OCI-LY7 (cell line): ENCODE data around the gene IQCH. TPM values are rescaled to one million over a fixed set of nuclear protein-coding genes. Genes with fewer than 3 reads are reported as not detected.
A peak's percentile ranks its signal among the peaks of the same experiment; 100 is the strongest.

ENCODE experiments used
- BruUV-seq: library from RNA; stranded (reverse); fragments of 400-500 nt; replicated peaks from 2 replicates; lab custom pipeline; 2021; lab: Mats Ljungman, UMichigan
- CTCF ChIA-PET: fragments of 300-600 bp; sonication (Branson Sonifier 250); formaldehyde crosslinking; loops from one replicate; lab custom pipeline; 2022; ENCODE audit warnings: antibody characterized with exemption; ENCODE audit not compliant: unreplicated experiment; lab: Charles Lee
- POLR2A ChIA-PET: fragments of 300-600 bp; sonication (Branson Sonifier 250); formaldehyde crosslinking; loops from one replicate; lab custom pipeline; 2022; ENCODE audit warnings: antibody characterized with exemption; lab: Charles Lee
- DNase-seq: peaks from one replicate; pipeline ENCODE4 v3.0.0-alpha.2; 2015; ENCODE audit warnings: low spot score
- H2AFZ ChIP-seq: fragments of 200-600 bp; sonication (generic), shearing (Covaris generic); 2 replicates; pipeline ENCODE4 v1.6.1; 2014; ENCODE audit warnings: mild to moderate bottlenecking, antibody characterized with exemption, low read length, moderate library complexity
- H3K27ac ChIP-seq: fragments of 200-600 bp; sonication (generic); 2 replicates; pipeline ENCODE4 v1.5.1; 2014; ENCODE audit warnings: mixed run types, low read depth, mild to moderate bottlenecking, moderate library complexity, low read length, inconsistent platforms; ENCODE audit not compliant: poor library complexity, severe bottlenecking
- H3K36me3 ChIP-seq: fragments of 200-600 bp; sonication (generic); 2 replicates; pipeline ENCODE4 v1.6.1; 2014; ENCODE audit warnings: mild to moderate bottlenecking, antibody characterized with exemption, low read length, moderate library complexity, mixed read lengths; ENCODE audit not compliant: insufficient read depth
- H3K4me1 ChIP-seq: fragments of 200-600 bp; sonication (generic); 2 replicates; pipeline ENCODE4 v1.5.1; 2014; ENCODE audit warnings: mild to moderate bottlenecking, low read length; ENCODE audit not compliant: insufficient read depth, poor library complexity, severe bottlenecking
- H3K4me2 ChIP-seq: fragments of 200-600 bp; sonication (generic); 2 replicates; pipeline ENCODE4 v1.6.1; 2014; ENCODE audit warnings: mild to moderate bottlenecking, low read length
- H3K4me3 ChIP-seq: fragments of 200-600 bp; sonication (generic); 2 replicates; pipeline ENCODE4 v1.5.1; 2014; ENCODE audit warnings: mild to moderate bottlenecking, low read depth, low read length; ENCODE audit not compliant: poor library complexity, severe bottlenecking
- H3K79me2 ChIP-seq: fragments of 200-600 bp; sonication (generic); 2 replicates; pipeline ENCODE4 v1.6.1; 2016; ENCODE audit warnings: low read depth, mild to moderate bottlenecking, low read length, moderate library complexity, mixed read lengths; ENCODE audit not compliant: insufficient read depth
- H3K9me2 ChIP-seq: fragments of 200-600 bp; sonication (generic); 2 replicates; pipeline ENCODE4 v1.6.1; 2016; ENCODE audit warnings: mild to moderate bottlenecking, low read length, mixed read lengths; ENCODE audit not compliant: insufficient read depth
- H3K9me3 ChIP-seq: fragments of 200-600 bp; sonication (generic); 2 replicates; pipeline ENCODE4 v1.6.1; 2014; ENCODE audit warnings: mild to moderate bottlenecking, mixed run types, low read length, mixed read lengths
- H4K20me1 ChIP-seq: fragments of 200-600 bp; sonication (generic); 2 replicates; pipeline ENCODE4 v1.6.1; 2014; ENCODE audit warnings: mild to moderate bottlenecking, antibody characterized with exemption, low read length, moderate library complexity, mixed read lengths; ENCODE audit not compliant: insufficient read depth
- EZH2phosphoT487 ChIP-seq: fragments of 200-600 bp; sonication (generic); IDR thresholded peaks from 2 replicates; pipeline ENCODE4 v1.6.1; 2018; ENCODE audit warnings: low read depth, borderline replicate concordance, mild to moderate bottlenecking, mixed run types, antibody characterized with exemption, low read length, moderate library complexity, mixed read lengths
- intact Hi-C: fragments of 100-400 bp; cut with micrococcal nuclease; formaldehyde crosslinking; loops from one replicate; pipeline ENCODE4 v1.10.0; 2022; ENCODE audit not compliant: unreplicated experiment
- total RNA-seq, 2 experiments: library from RNA; depleted of rRNA in 1 of 2; stranded (reverse); fragments of >200 nt in 1 of 2; shearing (Covaris generic) in 1 of 2; gene quantifications; 2 replicates each; pipeline ENCODE4 v1.2.3, GENCODE V29; 2014 to 2022
- TF ChIP-seq, protein P1 (sequence below): fragments of 200-600 bp; sonication (generic); conservative IDR thresholded peaks from 2 replicates; pipeline ENCODE4 v1.5.1; 2014; ENCODE audit warnings: mild to moderate bottlenecking, antibody characterized with exemption, low read length, moderate library complexity, mixed read lengths

Gene IQCH
- total RNA-seq, 2 experiments from 2014 or later = 3.9 to 5.8 TPM

DNA sequence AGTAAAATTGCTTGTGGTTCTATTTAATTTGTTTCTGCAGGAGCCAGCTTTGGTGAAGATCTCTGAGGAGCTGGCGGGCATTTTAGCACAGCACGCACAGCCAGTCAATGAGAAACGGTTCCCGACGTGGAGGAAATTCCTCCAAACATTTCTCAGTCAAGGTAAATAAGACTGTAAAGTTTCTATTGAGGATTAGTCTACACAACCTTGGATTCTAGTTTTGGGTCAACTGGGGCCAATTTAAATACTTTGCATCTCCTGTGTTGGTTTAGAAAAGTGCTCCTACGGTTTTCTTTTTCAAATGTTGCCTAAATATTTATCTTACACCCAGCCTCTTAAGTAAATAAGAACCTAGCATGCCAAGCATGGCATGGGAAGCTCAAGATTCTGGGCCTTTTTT, 162.3 kb downstream of the IQCH start:
- no peak overlapping the region for H3K27ac ChIP-seq
- H3K4me3 ChIP-seq = no peak overlapping the region
- no TSS peak for BruUV-seq
- H3K9me3 ChIP-seq = no peaks in the 10 kb centered on the region
- H3K4me2 ChIP-seq = no peak overlapping the region
- no peak for DNase-seq
- intact Hi-C loops = no loop called here
- no peaks in the 10 kb centered on the region for H3K36me3 ChIP-seq
- H3K79me2 ChIP-seq = no peaks in the 10 kb centered on the region
- H4K20me1 ChIP-seq = no peaks in the 10 kb centered on the region
- H2AFZ ChIP-seq = no peak overlapping the region
- peaks cover 5% of the 10 kb centered on the region for H3K4me1 ChIP-seq
- TF ChIP-seq, protein P1, sequence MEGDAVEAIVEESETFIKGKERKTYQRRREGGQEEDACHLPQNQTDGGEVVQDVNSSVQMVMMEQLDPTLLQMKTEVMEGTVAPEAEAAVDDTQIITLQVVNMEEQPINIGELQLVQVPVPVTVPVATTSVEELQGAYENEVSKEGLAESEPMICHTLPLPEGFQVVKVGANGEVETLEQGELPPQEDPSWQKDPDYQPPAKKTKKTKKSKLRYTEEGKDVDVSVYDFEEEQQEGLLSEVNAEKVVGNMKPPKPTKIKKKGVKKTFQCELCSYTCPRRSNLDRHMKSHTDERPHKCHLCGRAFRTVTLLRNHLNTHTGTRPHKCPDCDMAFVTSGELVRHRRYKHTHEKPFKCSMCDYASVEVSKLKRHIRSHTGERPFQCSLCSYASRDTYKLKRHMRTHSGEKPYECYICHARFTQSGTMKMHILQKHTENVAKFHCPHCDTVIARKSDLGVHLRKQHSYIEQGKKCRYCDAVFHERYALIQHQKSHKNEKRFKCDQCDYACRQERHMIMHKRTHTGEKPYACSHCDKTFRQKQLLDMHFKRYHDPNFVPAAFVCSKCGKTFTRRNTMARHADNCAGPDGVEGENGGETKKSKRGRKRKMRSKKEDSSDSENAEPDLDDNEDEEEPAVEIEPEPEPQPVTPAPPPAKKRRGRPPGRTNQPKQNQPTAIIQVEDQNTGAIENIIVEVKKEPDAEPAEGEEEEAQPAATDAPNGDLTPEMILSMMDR = no peak
- no peak for TF ChIP-seq EZH2phosphoT487
- CTCF ChIA-PET = no interaction called here
- POLR2A ChIA-PET = no interaction called here
- H3K9me2 ChIP-seq = no peaks in the 10 kb centered on the region

DNA sequence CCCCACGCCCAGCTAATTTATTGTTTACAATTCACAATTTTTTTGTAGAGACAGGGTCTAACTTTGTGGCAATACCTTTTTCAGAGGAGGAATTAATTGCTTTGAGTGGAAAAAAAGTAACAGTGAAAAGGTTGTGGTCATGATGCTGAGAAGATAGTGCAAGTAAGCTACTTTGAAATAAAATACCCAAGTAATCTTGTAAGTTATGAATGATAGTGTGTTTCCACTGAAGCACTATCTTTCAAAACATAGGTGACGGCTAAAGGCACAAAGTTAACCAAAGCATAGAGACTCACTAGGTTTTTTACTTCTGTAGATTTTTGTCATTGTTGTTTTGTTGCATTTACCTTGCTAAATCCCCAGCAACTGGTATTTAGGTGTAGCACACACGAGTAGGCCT, 165.1 kb downstream of the IQCH start:
- Histone ChIP-seq H3K4me3 (no peak overlapping the region), H3K36me3 (no peaks in the 10 kb centered on the region), H3K79me2 (no peaks in the 10 kb centered on the region), H3K4me2 (0 out of 2 replicates have a peak overlapping the region, but pooled peaks have one; percentile 5), H2AFZ (peak overlapping the region; percentile 42; the same call in 1 of the 2 replicates), H3K9me2 (no peaks in the 10 kb centered on the region), H3K27ac (no peak overlapping the region), H4K20me1 (no peaks in the 10 kb centered on the region), H3K9me3 (no peaks in the 10 kb centered on the region), H3K4me1 (peaks cover 5% of the 10 kb centered on the region)
- intact Hi-C loops = no loop called here
- ChIA-PET POLR2A (interaction anchor here (1.1 kb wide), 1 partner anchor 105 kb away, joined by 4 read pairs; no protein-coding TSS in a partner anchor), CTCF (no interaction called here)
- BruUV-seq = no TSS peak
- DNase-seq = no peak
- TF ChIP-seq, protein P1 = no peak
- no peak for TF ChIP-seq EZH2phosphoT487

DNA sequence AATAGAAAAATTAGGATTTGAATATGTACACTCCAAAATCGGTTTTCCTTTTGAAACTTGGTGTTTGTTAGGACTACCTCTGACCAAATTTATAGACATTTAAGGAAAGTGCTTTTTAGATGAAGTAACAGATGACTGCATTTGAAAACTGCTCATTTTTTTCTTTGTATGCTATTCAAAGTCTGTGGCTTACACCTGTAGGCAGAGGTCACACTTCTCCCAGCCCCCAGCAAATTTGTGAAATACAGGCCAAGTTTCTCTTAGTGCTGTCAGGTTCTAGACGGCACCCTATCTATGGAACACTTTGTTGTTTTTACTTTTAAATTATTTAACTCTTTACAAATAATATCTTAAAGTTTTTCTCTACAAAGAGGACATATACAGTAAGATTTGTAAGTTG, 165.6 kb downstream of the IQCH start:
- no peak for TF ChIP-seq EZH2phosphoT487
- TF ChIP-seq, protein P1 = no peak
- Histone ChIP-seq H3K36me3 (no peaks in the 10 kb centered on the region), H4K20me1 (no peaks in the 10 kb centered on the region), H2AFZ (peak overlapping the region; percentile 42; the same call in 1 of the 2 replicates), H3K9me3 (no peaks in the 10 kb centered on the region), H3K79me2 (no peaks in the 10 kb centered on the region), H3K4me1 (peaks cover 5% of the 10 kb centered on the region), H3K9me2 (no peaks in the 10 kb centered on the region), H3K4me3 (no peak overlapping the region), H3K4me2 (0 out of 2 replicates have a peak overlapping the region, but pooled peaks have one; percentile 5), H3K27ac (no peak overlapping the region)
- no peak for DNase-seq
- CTCF ChIA-PET = no interaction called here
- intact Hi-C loops = no loop called here
- POLR2A ChIA-PET = no interaction called here
- no TSS peak for BruUV-seq
